Mesendoderm (in vitro differentiated cells): ENCODE measurements around the gene TGFB2.

Experiments
- DNase-seq: peaks from one replicate; pipeline ENCODE4 v3.0.0; 2013
- H2AK5ac ChIP-seq: 2 replicates; pipeline ENCODE4 v1.6.1; 2013; ENCODE audit warnings: low read length, inconsistent platforms
- H2BK120ac ChIP-seq: 2 replicates; pipeline ENCODE4 v1.6.1; 2013; ENCODE audit warnings: low read depth, mild to moderate bottlenecking, low read length, moderate library complexity, mixed read lengths
- H2BK15ac ChIP-seq: replicated peaks from 2 replicates; pipeline ENCODE4 v1.6.1; 2013; ENCODE audit warnings: low read depth, mild to moderate bottlenecking, moderate library complexity
- H2BK5ac ChIP-seq: 2 replicates; pipeline ENCODE4 v1.6.1; 2013; ENCODE audit warnings: low read length, inconsistent platforms
- H3K18ac ChIP-seq: 2 replicates; pipeline ENCODE4 v1.6.1; 2013; ENCODE audit warnings: mild to moderate bottlenecking, low read length, mixed read lengths
- H3K23ac ChIP-seq: one replicate; pipeline ENCODE4 v1.6.1; 2013; ENCODE audit warnings: low read length
- H3K27ac ChIP-seq: 2 replicates; pipeline ENCODE4 v1.5.1; 2013; ENCODE audit warnings: low read depth, mild to moderate bottlenecking, inconsistent platforms, low read length, moderate library complexity
- H3K27me3 ChIP-seq: 2 replicates; pipeline ENCODE4 v1.6.1; 2013; ENCODE audit warnings: low read length, control low read depth, mild to moderate bottlenecking, inconsistent platforms; ENCODE audit not compliant: insufficient read depth, poor library complexity
- H3K36me3 ChIP-seq: 2 replicates; pipeline ENCODE4 v1.6.1; 2013; ENCODE audit warnings: low read length, inconsistent platforms; ENCODE audit not compliant: control insufficient read depth, insufficient read depth
- H3K4ac ChIP-seq: one replicate; pipeline ENCODE4 v1.6.1; 2013; ENCODE audit warnings: low read depth, mild to moderate bottlenecking, low read length, moderate library complexity
- H3K4me1 ChIP-seq: 2 replicates; pipeline ENCODE4 v1.6.1; 2013; ENCODE audit warnings: low read depth, low read length, inconsistent platforms; ENCODE audit not compliant: control insufficient read depth
- H3K4me2 ChIP-seq: 2 replicates; pipeline ENCODE4 v1.6.1; 2013; ENCODE audit warnings: low read length
- H3K4me3 ChIP-seq: 2 replicates; pipeline ENCODE4 v1.5.1; 2013; ENCODE audit warnings: mild to moderate bottlenecking, low read length
- H3K56ac ChIP-seq: one replicate; pipeline ENCODE4 v1.6.1; 2013; ENCODE audit warnings: low read length
- H3K79me1 ChIP-seq: 2 replicates; pipeline ENCODE4 v1.6.1; 2013; ENCODE audit warnings: low read length, inconsistent platforms
- H3K79me2 ChIP-seq: 2 replicates; pipeline ENCODE4 v1.6.1; 2013; ENCODE audit warnings: mild to moderate bottlenecking, low read length; ENCODE audit not compliant: control insufficient read depth, insufficient read depth
- H3K9ac ChIP-seq: 2 replicates; pipeline ENCODE4 v1.6.1; 2013; ENCODE audit warnings: low read length, inconsistent platforms
- H4K5ac ChIP-seq: one replicate; pipeline ENCODE4 v1.6.1; 2013; ENCODE audit warnings: low read length
- H4K8ac ChIP-seq: one replicate; pipeline ENCODE4 v1.6.1; 2013; ENCODE audit warnings: low read depth, mild to moderate bottlenecking, control low read depth, low read length, moderate library complexity
- WGBS: extraction: QIAGEN DNeasy Blood & Tissue Kit; methylation state at CpG from one replicate; pipeline ENCODE4 v1.1.7; 2013; ENCODE audit warnings: low lambda C conversion rate, missing lambda C conversion rate; ENCODE audit not compliant: insufficient coverage; ENCODE audit errors: extremely low coverage; 5-methylcytosine and 5-hydroxymethylcytosine counted together

TGFB2 gene

DNA sequence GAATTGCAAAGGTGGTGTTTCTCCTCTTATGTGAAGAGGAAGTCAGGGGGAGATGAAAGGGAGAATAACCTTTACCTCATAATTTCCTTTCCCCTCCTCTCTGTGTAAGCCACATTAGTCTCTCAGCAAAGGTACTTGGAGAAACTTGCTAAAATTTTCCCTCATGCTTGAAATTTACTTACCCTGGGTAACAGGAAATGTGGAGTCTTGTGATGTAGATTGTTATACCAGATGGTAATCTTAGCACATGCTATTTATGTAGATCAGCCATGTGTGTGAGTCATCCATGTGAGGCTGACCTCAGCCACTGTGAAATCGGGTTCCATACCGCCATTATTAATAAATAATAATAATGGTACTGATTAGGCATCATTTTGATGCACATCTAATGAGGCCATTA is 128.4 kb downstream of the TGFB2 start:
- Histone ChIP-seq H2BK120ac (no peak overlapping the region), H2AK5ac (no peak overlapping the region), H4K5ac (no peak overlapping the region), H3K79me2 (no peaks in the 10 kb centered on the region), H4K8ac (no peak overlapping the region), H3K4ac (no peak overlapping the region), H3K4me3 (no peak overlapping the region), H3K4me2 (no peak overlapping the region), H3K27me3 (no peaks in the 10 kb centered on the region), H3K9ac (no peak overlapping the region), H3K79me1 (no peaks in the 10 kb centered on the region), H3K18ac (peak overlapping the region; percentile 39), H3K27ac (no peak overlapping the region), H3K36me3 (no peaks in the 10 kb centered on the region), H3K23ac (no peak overlapping the region), H2BK5ac (no peak overlapping the region), H3K56ac (no peak overlapping the region), H3K4me1 (no peaks in the 10 kb centered on the region), H2BK15ac (no peak overlapping the region)
- no CpG with 5 or more reads among the region's 2 CpGs for WGBS
- DNase-seq: peak; percentile 74

DNA sequence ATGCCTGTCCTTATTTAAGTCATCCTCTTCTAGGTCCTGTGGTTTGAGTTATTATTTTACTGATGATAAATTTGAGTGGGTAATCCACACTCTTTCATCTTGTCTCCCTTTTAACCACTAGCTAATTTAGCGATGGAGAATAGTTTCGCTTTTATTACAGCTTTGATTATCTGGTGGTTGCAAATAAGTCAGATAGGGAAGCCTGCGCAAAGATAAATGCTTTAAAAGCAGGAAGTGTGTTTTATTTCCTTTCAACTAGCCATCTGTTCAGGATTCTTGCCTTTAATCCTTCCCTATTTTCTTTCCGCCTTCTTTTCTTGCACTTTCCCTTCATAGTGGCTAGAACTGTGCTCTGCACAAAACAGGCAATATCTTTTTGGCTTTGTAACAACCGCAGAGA is 129.0 kb downstream of the TGFB2 start:
- H2BK5ac ChIP-seq: no peak overlapping the region
- no peaks in the 10 kb centered on the region for H3K79me2 ChIP-seq
- H3K27ac ChIP-seq: no peak overlapping the region
- H3K27me3 ChIP-seq: no peaks in the 10 kb centered on the region
- no peak overlapping the region for H4K8ac ChIP-seq
- no peaks in the 10 kb centered on the region for H3K36me3 ChIP-seq
- H2AK5ac ChIP-seq: no peak overlapping the region
- H3K4me2 ChIP-seq: no peak overlapping the region
- no peak overlapping the region for H2BK15ac ChIP-seq
- H3K4me3 ChIP-seq: no peak overlapping the region
- H3K9ac ChIP-seq: no peak overlapping the region
- WGBS: no CpG with 5 or more reads among the region's 5 CpGs
- H3K23ac ChIP-seq: no peak overlapping the region
- DNase-seq: no peak
- no peak overlapping the region for H4K5ac ChIP-seq
- no peaks in the 10 kb centered on the region for H3K4me1 ChIP-seq
- H2BK120ac ChIP-seq: no peak overlapping the region
- peak overlapping the region; percentile 28 for H3K18ac ChIP-seq
- no peak overlapping the region for H3K4ac ChIP-seq
- no peak overlapping the region for H3K56ac ChIP-seq
- no peaks in the 10 kb centered on the region for H3K79me1 ChIP-seq

DNA sequence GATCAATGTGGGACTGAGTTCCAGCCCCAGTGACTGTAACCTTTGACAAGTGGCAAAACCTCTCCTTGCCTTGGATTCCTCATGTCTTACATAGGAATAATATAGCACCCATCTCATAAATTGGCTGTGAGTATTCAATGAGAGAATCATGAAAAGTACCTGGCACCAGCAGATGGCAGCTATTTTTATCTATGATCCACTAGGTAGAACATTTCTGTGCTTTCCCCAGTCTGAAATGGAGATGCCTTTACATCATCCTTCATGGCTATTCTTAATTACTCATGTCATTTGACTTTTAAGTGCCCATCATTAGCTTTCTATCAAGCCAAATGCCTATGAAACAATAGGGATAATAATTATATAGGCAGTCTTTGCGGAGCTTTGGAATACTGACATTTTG is 130.1 kb downstream of the TGFB2 start:
- Histone ChIP-seq H3K79me2 (no peaks in the 10 kb centered on the region), H4K5ac (no peak overlapping the region), H2AK5ac (no peak overlapping the region), H3K23ac (no peak overlapping the region), H2BK5ac (no peak overlapping the region), H3K56ac (no peak overlapping the region), H3K27me3 (no peaks in the 10 kb centered on the region), H3K36me3 (no peaks in the 10 kb centered on the region), H3K18ac (peak overlapping the region; percentile 87), H3K4me3 (no peak overlapping the region), H3K27ac (no peak overlapping the region), H3K4me1 (no peaks in the 10 kb centered on the region), H4K8ac (no peak overlapping the region), H3K9ac (no peak overlapping the region), H3K4me2 (no peak overlapping the region), H2BK15ac (no peak overlapping the region), H2BK120ac (no peak overlapping the region), H3K4ac (no peak overlapping the region), H3K79me1 (no peaks in the 10 kb centered on the region)
- WGBS: no CpG with 5 or more reads among the region's 1 CpG
- no peak for DNase-seq

- no peak for DNase-seq
- no peak overlapping the region for H3K4me2 ChIP-seq
- no peak overlapping the region for H4K8ac ChIP-seq
- no peak overlapping the region for H2BK15ac ChIP-seq
- H3K9ac ChIP-seq: no peak overlapping the region
- H3K18ac ChIP-seq: no peak overlapping the region
- H3K4me1 ChIP-seq: no peaks in the 10 kb centered on the region
- no peak overlapping the region for H3K4me3 ChIP-seq
- H2BK120ac ChIP-seq: no peak overlapping the region
- no CpG with 5 or more reads among the region's 1 CpG for WGBS
- H3K27ac ChIP-seq: no peak overlapping the region
- H4K5ac ChIP-seq: no peak overlapping the region
- no peak overlapping the region for H2AK5ac ChIP-seq
- H3K23ac ChIP-seq: no peak overlapping the region
- no peak overlapping the region for H3K56ac ChIP-seq
- H3K27me3 ChIP-seq: no peaks in the 10 kb centered on the region
- no peaks in the 10 kb centered on the region for H3K79me1 ChIP-seq
- H2BK5ac ChIP-seq: no peak overlapping the region
- no peaks in the 10 kb centered on the region for H3K79me2 ChIP-seq
- H3K4ac ChIP-seq: no peak overlapping the region
- H3K36me3 ChIP-seq: no peaks in the 10 kb centered on the region
Observed at GRCh38 chr1:218475699-218476098, 130.6 kb downstream of the TGFB2 start.

GRCh38 chr1:218476385-218476784 is 131.2 kb downstream of the TGFB2 start:
- WGBS: no CpG with 5 or more reads among the region's 3 CpGs
- H3K56ac ChIP-seq: no peak overlapping the region
- H3K4ac ChIP-seq: no peak overlapping the region
- H4K8ac ChIP-seq: no peak overlapping the region
- H3K4me1 ChIP-seq: no peaks in the 10 kb centered on the region
- DNase-seq: peak; percentile 65
- H3K4me3 ChIP-seq: no peak overlapping the region
- no peak overlapping the region for H3K4me2 ChIP-seq
- H2BK15ac ChIP-seq: no peak overlapping the region
- no peak overlapping the region for H3K9ac ChIP-seq
- no peak overlapping the region for H3K18ac ChIP-seq
- H3K27me3 ChIP-seq: no peaks in the 10 kb centered on the region
- no peaks in the 10 kb centered on the region for H3K79me1 ChIP-seq
- H3K23ac ChIP-seq: no peak overlapping the region
- no peak overlapping the region for H2BK120ac ChIP-seq
- H4K5ac ChIP-seq: no peak overlapping the region
- H2BK5ac ChIP-seq: no peak overlapping the region
- H2AK5ac ChIP-seq: no peak overlapping the region
- H3K36me3 ChIP-seq: no peaks in the 10 kb centered on the region
- H3K79me2 ChIP-seq: no peaks in the 10 kb centered on the region
- H3K27ac ChIP-seq: no peak overlapping the region

DNA sequence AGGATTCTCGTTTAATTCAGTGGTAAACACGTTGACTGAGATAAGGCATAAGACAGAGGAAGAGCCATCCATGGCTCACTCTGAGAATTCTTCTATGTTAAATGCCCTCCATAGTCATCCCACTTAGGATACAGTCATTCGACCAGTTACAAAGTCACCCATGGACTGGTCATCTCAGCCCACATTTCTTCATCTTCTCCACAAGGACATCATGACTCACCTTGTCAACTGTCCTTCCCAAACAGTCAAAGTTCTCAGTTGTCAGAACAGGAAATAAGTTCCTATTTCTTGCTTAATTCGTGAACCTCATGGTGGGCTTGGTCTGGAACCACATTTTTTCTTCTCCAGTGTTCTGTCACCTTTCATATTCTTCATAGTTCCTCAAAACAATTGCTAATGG is 133.2 kb downstream of the TGFB2 start:
- Histone ChIP-seq H3K79me2 (no peaks in the 10 kb centered on the region), H3K27ac (no peak overlapping the region), H3K23ac (no peak overlapping the region)

More for the DNA sequence above, 133.2 kb downstream of the TGFB2 start:
- H2BK120ac ChIP-seq: no peak overlapping the region
- H2AK5ac ChIP-seq: no peak overlapping the region
- H3K9ac ChIP-seq: no peak overlapping the region
- H4K8ac ChIP-seq: no peak overlapping the region
- H3K27me3 ChIP-seq: no peaks in the 10 kb centered on the region
- no peak overlapping the region for H2BK15ac ChIP-seq
- no peaks in the 10 kb centered on the region for H3K79me1 ChIP-seq
- H3K4me2 ChIP-seq: no peak overlapping the region
- no peak overlapping the region for H2BK5ac ChIP-seq
- no peak overlapping the region for H3K18ac ChIP-seq
- no peak overlapping the region for H3K56ac ChIP-seq
- H4K5ac ChIP-seq: no peak overlapping the region
- DNase-seq: no peak
- WGBS: no CpG with 5 or more reads among the region's 4 CpGs
- no peak overlapping the region for H3K4me3 ChIP-seq
- H3K4ac ChIP-seq: peak overlapping the region; percentile 52
- H3K4me1 ChIP-seq: no peaks in the 10 kb centered on the region
- no peaks in the 10 kb centered on the region for H3K36me3 ChIP-seq
